H9 (cell line): ENCODE data around the gene YTHDC2. TPM values are rescaled to one million over a fixed set of nuclear protein-coding genes. Genes with fewer than 3 reads are reported as not detected.

ENCODE experiments used
- DNase-seq: peaks from one replicate; pipeline ENCODE4 v3.0.0-alpha.2; 2017
- H2AFZ ChIP-seq: one replicate; pipeline ENCODE4 v1.6.1; 2013; ENCODE audit warnings: mild to moderate bottlenecking, low read length, control low read depth, moderate library complexity
- H2AK5ac ChIP-seq: 2 replicates; pipeline ENCODE4 v1.6.1; 2013; ENCODE audit warnings: low read length, control low read depth, mixed read lengths; ENCODE audit not compliant: insufficient read length
- H2BK120ac ChIP-seq: one replicate; pipeline ENCODE4 v1.6.1; 2013; ENCODE audit warnings: low read depth, mild to moderate bottlenecking, low read length, control low read depth, inconsistent platforms; ENCODE audit not compliant: poor library complexity, severe bottlenecking
- H2BK12ac ChIP-seq: 2 replicates; pipeline ENCODE4 v1.6.1; 2013; ENCODE audit warnings: low read length, control low read depth, mixed read lengths, low read depth; ENCODE audit not compliant: insufficient read length
- H2BK15ac ChIP-seq: 2 replicates; pipeline ENCODE4 v1.6.1; 2013; ENCODE audit warnings: low read depth, low read length, control low read depth
- H2BK20ac ChIP-seq: one replicate; pipeline ENCODE4 v1.6.1; 2013; ENCODE audit warnings: low read depth, mild to moderate bottlenecking, low read length, control low read depth, inconsistent platforms; ENCODE audit not compliant: poor library complexity, severe bottlenecking
- H2BK5ac ChIP-seq: 2 replicates; pipeline ENCODE4 v1.6.1; 2013; ENCODE audit warnings: low read length, control low read depth, mixed read lengths; ENCODE audit not compliant: insufficient read length
- H3K14ac ChIP-seq: 2 replicates; pipeline ENCODE4 v1.6.1; 2013; ENCODE audit warnings: low read length, control low read depth; ENCODE audit not compliant: insufficient read depth
- H3K18ac ChIP-seq: 2 replicates; pipeline ENCODE4 v1.6.1; 2013; ENCODE audit warnings: low read depth, mild to moderate bottlenecking, mixed read lengths, low read length, control low read depth; ENCODE audit not compliant: insufficient read length
- H3K23ac ChIP-seq: 2 replicates; pipeline ENCODE4 v1.6.1; 2013; ENCODE audit warnings: low read length, control low read depth, mixed read lengths, low read depth; ENCODE audit not compliant: insufficient read length
- H3K23me2 ChIP-seq: 2 replicates; pipeline ENCODE4 v1.6.1; 2013; ENCODE audit warnings: low read depth, mild to moderate bottlenecking, mixed read lengths, low read length, control low read depth; ENCODE audit not compliant: insufficient read length, poor library complexity, severe bottlenecking
- H3K27ac ChIP-seq: 2 replicates; pipeline ENCODE4 v1.5.1; 2013; ENCODE audit warnings: low read length, control low read depth, mixed read lengths, low read depth; ENCODE audit not compliant: insufficient read length
- H3K27me3 ChIP-seq: 2 replicates; pipeline ENCODE4 v1.6.1; 2013; ENCODE audit warnings: low read length, control low read depth, inconsistent platforms; ENCODE audit not compliant: insufficient read depth
- H3K4ac ChIP-seq: 2 replicates; pipeline ENCODE4 v1.6.1; 2013; ENCODE audit warnings: low read depth, mild to moderate bottlenecking, control low read depth, inconsistent platforms, low read length, moderate library complexity
- H3K4me1 ChIP-seq: 2 replicates; pipeline ENCODE4 v1.6.1; 2013; ENCODE audit warnings: low read length, control low read depth, inconsistent platforms; ENCODE audit not compliant: insufficient read depth
- H3K4me2 ChIP-seq: 2 replicates; pipeline ENCODE4 v1.6.1; 2013; ENCODE audit warnings: low read length, control low read depth, mixed read lengths; ENCODE audit not compliant: insufficient read length, insufficient read depth
- H3K56ac ChIP-seq: 2 replicates; pipeline ENCODE4 v1.6.1; 2013; ENCODE audit warnings: low read depth, mild to moderate bottlenecking, mixed read lengths, low read length, control low read depth; ENCODE audit not compliant: insufficient read length
- H3K79me1 ChIP-seq: 2 replicates; pipeline ENCODE4 v1.6.1; 2013; ENCODE audit warnings: low read depth, mild to moderate bottlenecking, moderate library complexity, low read length, control low read depth, inconsistent platforms; ENCODE audit not compliant: insufficient read depth, poor library complexity, severe bottlenecking
- H3K79me2 ChIP-seq: 2 replicates; pipeline ENCODE4 v1.6.1; 2013; ENCODE audit warnings: low read length, control low read depth, inconsistent platforms; ENCODE audit not compliant: insufficient read depth
- H3K9ac ChIP-seq: 2 replicates; pipeline ENCODE4 v1.6.1; 2013; ENCODE audit warnings: low read length, control low read depth, mixed read lengths; ENCODE audit not compliant: insufficient read length; ENCODE audit errors: extremely low read depth
- H3K9me3 ChIP-seq: one replicate; pipeline ENCODE4 v1.6.1; 2013; ENCODE audit warnings: low read depth, low read length, inconsistent platforms; ENCODE audit not compliant: control insufficient read depth
- H3T11ph ChIP-seq: one replicate; pipeline ENCODE4 v1.6.1; 2013; ENCODE audit warnings: mild to moderate bottlenecking, low read length, control low read depth, inconsistent platforms
- H4K20me1 ChIP-seq: one replicate; pipeline ENCODE4 v1.6.1; 2013; ENCODE audit not compliant: control insufficient read depth, insufficient read length, insufficient read depth
- H4K5ac ChIP-seq: 2 replicates; pipeline ENCODE4 v1.6.1; 2013; ENCODE audit warnings: low read depth, mild to moderate bottlenecking, mixed read lengths, low read length, control low read depth; ENCODE audit not compliant: insufficient read length
- H4K8ac ChIP-seq: replicated peaks from 2 replicates; pipeline ENCODE4 v1.6.1; 2013; ENCODE audit warnings: low read length, control low read depth, mixed read lengths, low read depth; ENCODE audit not compliant: insufficient read length
- H4K91ac ChIP-seq: 2 replicates; pipeline ENCODE4 v1.6.1; 2013; ENCODE audit warnings: low read depth, mild to moderate bottlenecking, moderate library complexity, mixed read lengths, low read length, control low read depth; ENCODE audit not compliant: insufficient read length
- H3K27ac Mint-ChIP-seq, 3 experiments: 2 replicates in 2 of 3; 3 replicates in 1 of 3; pipeline ENCODE4 v1.8.0; 2020 to 2021; ENCODE audit warnings: mixed read lengths in 3 of 3, mild to moderate bottlenecking in 1 of 3, moderate library complexity in 1 of 3
- H3K27me3 Mint-ChIP-seq: 2 replicates; pipeline ENCODE4 v1.8.0; 2021; ENCODE audit warnings: low read depth, mild to moderate bottlenecking, moderate library complexity, mixed read lengths
- H3K36me3 Mint-ChIP-seq, 3 experiments: 2 replicates in 2 of 3; 3 replicates in 1 of 3; pipeline ENCODE4 v1.8.0; 2020 to 2021; ENCODE audit warnings: low read depth in 3 of 3, mixed read lengths in 3 of 3; ENCODE audit not compliant: insufficient read depth in 1 of 3
- H3K4me1 Mint-ChIP-seq, 2 experiments: 2 replicates each; pipeline ENCODE4 v1.8.0; 2020; ENCODE audit warnings: mixed read lengths in 2 of 2
- H3K4me3 Mint-ChIP-seq, 2 experiments: 2 replicates in 1 of 2; 3 replicates in 1 of 2; pipeline ENCODE4 v1.8.0; 2020 to 2021; ENCODE audit warnings: mild to moderate bottlenecking in 2 of 2, mixed read lengths in 2 of 2, moderate library complexity in 1 of 2
- H3K9me3 Mint-ChIP-seq, 2 experiments: 2 replicates in 1 of 2; 3 replicates in 1 of 2; pipeline ENCODE4 v1.8.0; 2020; ENCODE audit warnings: mild to moderate bottlenecking in 2 of 2, mixed read lengths in 2 of 2, moderate library complexity in 1 of 2
- CTCF ChIP-seq: fragments of 200-600 bp; sonication (generic); conservative IDR thresholded peaks from 3 replicates; pipeline ENCODE4 v1.8.0; 2021; ENCODE audit warnings: antibody characterized with exemption, mild to moderate bottlenecking
- WGBS: extraction: QIAGEN DNeasy Blood & Tissue Kit; methylation state at CpG from one replicate; pipeline ENCODE4 v1.1.7; 2013; ENCODE audit warnings: missing lambda C conversion rate, low lambda C conversion rate, mixed read lengths; ENCODE audit not compliant: insufficient read length; ENCODE audit errors: extremely low coverage; 5-methylcytosine and 5-hydroxymethylcytosine counted together
- total RNA-seq: library from RNA; stranded (reverse); gene quantifications from 2 replicates; pipeline ENCODE4 v1.2.1, GENCODE V29; 2021

The YTHDC2 gene
- total RNA-seq, 1 experiment from 2014 or later: 22.5 TPM

GRCh38 chr5:113512341-113512740, 1.2 kb upstream of the YTHDC2 start:
- Histone ChIP-seq H2BK12ac (no peak overlapping the region), H4K20me1 (no peaks in the 10 kb centered on the region), H3K4ac (no peak overlapping the region), H3K23me2 (peaks cover 5% of the 10 kb centered on the region), H4K8ac (no peak overlapping the region), H3K9me3 (no peaks in the 10 kb centered on the region), H3K27me3 (no peaks in the 10 kb centered on the region), H2BK120ac (no peak overlapping the region), H4K91ac (no peak overlapping the region), H3K14ac (no peak overlapping the region), H3T11ph (no peak overlapping the region), H3K9ac (no peak overlapping the region), H2BK15ac (no peak overlapping the region), H3K79me2 (no peaks in the 10 kb centered on the region), H3K18ac (no peak overlapping the region), H3K79me1 (no peaks in the 10 kb centered on the region), H2AK5ac (no peak overlapping the region), H3K4me1 (no peaks in the 10 kb centered on the region), H2BK20ac (no peak overlapping the region), H3K4me2 (no peak overlapping the region), H4K5ac (no peak overlapping the region), H3K56ac (no peak overlapping the region), H2BK5ac (no peak overlapping the region), H2AFZ (no peak overlapping the region), H3K23ac (no peak overlapping the region), H3K27ac (no peak overlapping the region)
- H3K4me3 Mint-ChIP-seq: no peak overlapping the region
- H3K9me3 Mint-ChIP-seq: no peaks in the 10 kb centered on the region
- H3K27ac Mint-ChIP-seq: no peak overlapping the region
- peaks cover 5 to 16% (median 6%) of the 10 kb centered on the region in 3 experiments; a peak in 6 of 7 replicates for H3K36me3 Mint-ChIP-seq
- DNase-seq: no peak
- TF ChIP-seq CTCF: no peak
- peaks cover 14 to 18% of the 10 kb centered on the region in 2 experiments for H3K4me1 Mint-ChIP-seq
- WGBS: no CpG with 5 or more reads among the region's 3 CpGs
- H3K27me3 Mint-ChIP-seq: peaks cover 7% of the 10 kb centered on the region
